ENCODE measurements around the gene DNAJB2.

- TF ChIP-seq CTCF (IDR thresholded peaks at IDR 0.05 in 4 of 5, conservative IDR thresholded peaks at IDR 0.05 in 1 of 5) (no peak), POLR2A (IDR thresholded peaks at IDR 0.05) (no peak)
These were observed 6.8 kb upstream of the DNAJB2 start for GRCh38 chr2:219272356-219272755.
